ENCODE data around the gene OPN1MW. TPM values are rescaled to one million over a fixed set of nuclear protein-coding genes. Genes with fewer than 3 reads are reported as not detected.
"Not testable (repeated sequence)": the region's sequence is repeated elsewhere in the genome, so short reads cannot be mapped to it uniquely, and the experiment has no call there.

OPN1MW gene
- polyA plus RNA-seq, 3 donors: not detected

GRCh38 chrX:154151030-154151429 is 31.4 kb upstream of the OPN1MW start:
- H3K36me3 ChIP-seq (replicated peaks in 1 of 2; ENCODE audit: control insufficient read depth in 1 of 2, insufficient read depth in 2 of 2, low read length in 2 of 2); H2AFZ ChIP-seq (ENCODE audit: insufficient read depth, low read depth, low read length, poor library complexity, severe bottlenecking); H3K27ac Mint-ChIP-seq; intact Hi-C loops (cut with micrococcal nuclease); H4K20me1 ChIP-seq (ENCODE audit: insufficient read depth, low read length); H3K4me3 Mint-ChIP-seq; H3K4me1 ChIP-seq (ENCODE audit: control insufficient read depth in 1 of 2, insufficient read depth in 2 of 2, low read length in 2 of 2); H3K27ac ChIP-seq (ENCODE audit: low read depth in 1 of 2, low read length in 2 of 2); H3K36me3 Mint-ChIP-seq; H3K9me3 ChIP-seq (replicated peaks in 1 of 2; ENCODE audit: control insufficient read depth in 1 of 2, insufficient read depth in 1 of 2, low read length in 2 of 2); H3K27me3 Mint-ChIP-seq (ENCODE audit: low read depth in 3 of 3); H3K4me1 Mint-ChIP-seq; H3K79me2 ChIP-seq (ENCODE audit: insufficient read depth, low read length); H3K4me3 ChIP-seq (replicated peaks in 1 of 3; ENCODE audit: low read depth in 2 of 3, low read length in 3 of 3); H3K9me3 Mint-ChIP-seq; H3K27me3 ChIP-seq (ENCODE audit: control insufficient read depth in 2 of 2, insufficient read depth in 2 of 2, low read length in 2 of 2); H3K4me2 ChIP-seq (replicated peaks; ENCODE audit: extremely low read depth, low read length, poor library complexity, severe bottlenecking); H3K9ac ChIP-seq (ENCODE audit: insufficient read depth, low read length, poor library complexity, severe bottlenecking); DNase-seq: not testable (repeated sequence)
- no CpG with 5 or more reads among the region's 6 CpGs for WGBS (ENCODE audit: insufficient coverage)

- H3K79me2 ChIP-seq (ENCODE audit: insufficient read depth, low read length); H3K9ac ChIP-seq (ENCODE audit: insufficient read depth, low read length, poor library complexity, severe bottlenecking); H3K4me1 ChIP-seq (ENCODE audit: control insufficient read depth in 1 of 2, insufficient read depth in 2 of 2, low read length in 2 of 2); H2AFZ ChIP-seq (ENCODE audit: insufficient read depth, low read depth, low read length, poor library complexity, severe bottlenecking); H3K36me3 Mint-ChIP-seq; DNase-seq; H3K4me3 ChIP-seq (replicated peaks in 1 of 3; ENCODE audit: low read depth in 2 of 3, low read length in 3 of 3); H3K9me3 ChIP-seq (replicated peaks in 1 of 2; ENCODE audit: control insufficient read depth in 1 of 2, insufficient read depth in 1 of 2, low read length in 2 of 2); intact Hi-C loops (cut with micrococcal nuclease); H3K27ac ChIP-seq (ENCODE audit: low read depth in 1 of 2, low read length in 2 of 2); H3K27me3 Mint-ChIP-seq (ENCODE audit: low read depth in 3 of 3); H3K9me3 Mint-ChIP-seq; H3K4me2 ChIP-seq (replicated peaks; ENCODE audit: extremely low read depth, low read length, poor library complexity, severe bottlenecking); H3K27me3 ChIP-seq (ENCODE audit: control insufficient read depth in 2 of 2, insufficient read depth in 2 of 2, low read length in 2 of 2); H3K4me3 Mint-ChIP-seq; H3K36me3 ChIP-seq (replicated peaks in 1 of 2; ENCODE audit: control insufficient read depth in 1 of 2, insufficient read depth in 2 of 2, low read length in 2 of 2); H4K20me1 ChIP-seq (ENCODE audit: insufficient read depth, low read length); H3K27ac Mint-ChIP-seq; H3K4me1 Mint-ChIP-seq: not testable (repeated sequence)
- WGBS (ENCODE audit: insufficient coverage): no CpG with 5 or more reads among the region's 11 CpGs
These were observed 26.2 kb upstream of the OPN1MW start for GRCh38 chrX:154156221-154156620.

GRCh38 chrX:154157207-154157606 is 25.2 kb upstream of the OPN1MW start:
- H3K27ac Mint-ChIP-seq; H2AFZ ChIP-seq (ENCODE audit: insufficient read depth, low read depth, low read length, poor library complexity, severe bottlenecking); H3K4me3 ChIP-seq (replicated peaks in 1 of 3; ENCODE audit: low read depth in 2 of 3, low read length in 3 of 3); H4K20me1 ChIP-seq (ENCODE audit: insufficient read depth, low read length); H3K9me3 Mint-ChIP-seq; H3K27me3 Mint-ChIP-seq (ENCODE audit: low read depth in 3 of 3); H3K9ac ChIP-seq (ENCODE audit: insufficient read depth, low read length, poor library complexity, severe bottlenecking); H3K79me2 ChIP-seq (ENCODE audit: insufficient read depth, low read length); intact Hi-C loops (cut with micrococcal nuclease); H3K9me3 ChIP-seq (replicated peaks in 1 of 2; ENCODE audit: control insufficient read depth in 1 of 2, insufficient read depth in 1 of 2, low read length in 2 of 2); H3K27ac ChIP-seq (ENCODE audit: low read depth in 1 of 2, low read length in 2 of 2); H3K4me2 ChIP-seq (replicated peaks; ENCODE audit: extremely low read depth, low read length, poor library complexity, severe bottlenecking); H3K36me3 Mint-ChIP-seq; H3K4me3 Mint-ChIP-seq; DNase-seq; H3K4me1 Mint-ChIP-seq; H3K4me1 ChIP-seq (ENCODE audit: control insufficient read depth in 1 of 2, insufficient read depth in 2 of 2, low read length in 2 of 2); H3K27me3 ChIP-seq (ENCODE audit: control insufficient read depth in 2 of 2, insufficient read depth in 2 of 2, low read length in 2 of 2); H3K36me3 ChIP-seq (replicated peaks in 1 of 2; ENCODE audit: control insufficient read depth in 1 of 2, insufficient read depth in 2 of 2, low read length in 2 of 2): not testable (repeated sequence)
- no CpG with 5 or more reads among the region's 2 CpGs for WGBS (ENCODE audit: insufficient coverage)

DNA sequence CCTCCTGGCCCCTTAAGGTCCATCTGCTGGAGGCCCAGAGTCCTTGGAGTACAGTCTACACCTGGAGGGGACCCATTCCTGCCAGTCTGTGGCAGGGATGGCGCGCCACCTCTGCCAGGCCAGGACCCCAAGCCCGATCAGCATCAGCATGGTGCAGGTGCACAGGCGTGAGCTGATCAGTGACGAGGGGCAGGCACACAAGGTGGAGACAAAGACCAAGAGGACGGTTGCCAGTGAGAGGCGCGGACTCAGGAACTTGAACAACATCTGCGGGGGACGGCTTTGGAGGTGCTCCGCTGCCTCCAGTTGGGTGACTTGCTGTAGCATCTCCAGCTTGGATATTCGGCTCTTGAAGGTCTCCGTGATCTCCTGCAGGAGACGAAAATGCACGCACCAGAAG is 23.1 kb upstream of the OPN1MW start:
- H3K9ac ChIP-seq (ENCODE audit: insufficient read depth, low read length, poor library complexity, severe bottlenecking); H2AFZ ChIP-seq (ENCODE audit: insufficient read depth, low read depth, low read length, poor library complexity, severe bottlenecking); DNase-seq; H4K20me1 ChIP-seq (ENCODE audit: insufficient read depth, low read length); H3K9me3 ChIP-seq (replicated peaks in 1 of 2; ENCODE audit: control insufficient read depth in 1 of 2, insufficient read depth in 1 of 2, low read length in 2 of 2); H3K4me3 Mint-ChIP-seq; H3K36me3 Mint-ChIP-seq; H3K4me3 ChIP-seq (replicated peaks in 1 of 3; ENCODE audit: low read depth in 2 of 3, low read length in 3 of 3); H3K9me3 Mint-ChIP-seq; intact Hi-C loops (cut with micrococcal nuclease); H3K27me3 Mint-ChIP-seq (ENCODE audit: low read depth in 3 of 3); H3K4me1 ChIP-seq (ENCODE audit: control insufficient read depth in 1 of 2, insufficient read depth in 2 of 2, low read length in 2 of 2); H3K79me2 ChIP-seq (ENCODE audit: insufficient read depth, low read length); H3K27me3 ChIP-seq (ENCODE audit: control insufficient read depth in 2 of 2, insufficient read depth in 2 of 2, low read length in 2 of 2); H3K36me3 ChIP-seq (replicated peaks in 1 of 2; ENCODE audit: control insufficient read depth in 1 of 2, insufficient read depth in 2 of 2, low read length in 2 of 2); H3K4me2 ChIP-seq (replicated peaks; ENCODE audit: extremely low read depth, low read length, poor library complexity, severe bottlenecking); H3K4me1 Mint-ChIP-seq; H3K27ac Mint-ChIP-seq; H3K27ac ChIP-seq (ENCODE audit: low read depth in 1 of 2, low read length in 2 of 2): not testable (repeated sequence)
- no CpG with 5 or more reads among the region's 15 CpGs for WGBS (ENCODE audit: insufficient coverage)
